ENCODE data around the gene FNBP1.
"Not testable (repeated sequence)": the region's sequence is repeated elsewhere in the genome, so short reads cannot be mapped to it uniquely, and the experiment has no call there.

Gene FNBP1

GRCh38 chr9:129890718-129891299, 152.2 kb downstream of the FNBP1 start:
- DNase-seq (ENCODE audit: low read depth in 2 of 2), result not testable (repeated sequence)

- peak; percentile 61 to 67 for DNase-seq (ENCODE audit: low read depth in 2 of 2)
Measured at GRCh38 chr9:129889941-129890717, 152.9 kb downstream of the FNBP1 start.

GRCh38 chr9:129889122-129889940, 153.7 kb downstream of the FNBP1 start:
- no peak for DNase-seq (ENCODE audit: low read depth in 2 of 2)

GRCh38 chr9:129888293-129889121, 154.5 kb downstream of the FNBP1 start:
- peak; percentile 70 to 71 for DNase-seq (ENCODE audit: low read depth in 2 of 2)

GRCh38 chr9:129887334-129888292, 155.4 kb downstream of the FNBP1 start:
- DNase-seq (ENCODE audit: low read depth in 2 of 2), result peak in 1 of 2 donors; percentile 54

- peak in 1 of 2 donors; percentile 41 for DNase-seq (ENCODE audit: low read depth in 2 of 2)
Measured at GRCh38 chr9:129886226-129887174, 156.5 kb downstream of the FNBP1 start.

- peak; percentile 81 to 89 for DNase-seq (ENCODE audit: low read depth in 2 of 2)
Measured at GRCh38 chr9:129885670-129886106, 157.3 kb downstream of the FNBP1 start.

- no peak for DNase-seq (ENCODE audit: low read depth in 2 of 2)
Measured at GRCh38 chr9:129885018-129885669, 157.8 kb downstream of the FNBP1 start.

- DNase-seq (ENCODE audit: low read depth in 2 of 2), result peak; percentile 92 to 94
Measured at GRCh38 chr9:129884220-129885017, 158.6 kb downstream of the FNBP1 start.

- no peak for DNase-seq (ENCODE audit: low read depth in 2 of 2)
Measured at GRCh38 chr9:129881547-129882324, 161.3 kb downstream of the FNBP1 start.

- no peak for DNase-seq (ENCODE audit: low read depth in 2 of 2)
Measured at GRCh38 chr9:129880654-129881546, 162.1 kb downstream of the FNBP1 start.

GRCh38 chr9:129879991-129880653, 162.9 kb downstream of the FNBP1 start:
- no peak for DNase-seq (ENCODE audit: low read depth in 2 of 2)

GRCh38 chr9:129879103-129879699, 163.8 kb downstream of the FNBP1 start:
- DNase-seq (ENCODE audit: low read depth in 2 of 2), result no peak

GRCh38 chr9:129878291-129878690, 164.7 kb downstream of the FNBP1 start:
- DNase-seq (ENCODE audit: low read depth in 2 of 2), result no peak

GRCh38 chr9:129876815-129877214, 166.2 kb downstream of the FNBP1 start:
- DNase-seq (ENCODE audit: low read depth in 2 of 2), result no peak

All from stimulated activated CD4-positive, alpha-beta T cell treated with anti-CD3 and anti-CD28 coated beads, Interleukin-1b, Interleukin-23, amount 100 ng/mL, for 4 hours (primary cell).